GM19463 (cell line): ENCODE measurements around the gene UCK2.

Experiments
- ATAC-seq: cut with Tn5 transposase; IDR thresholded peaks from one replicate; pipeline ENCODE4 v1.9.1; 2021; ENCODE audit warnings: mild to moderate bottlenecking, moderate library complexity; ENCODE audit not compliant: unreplicated experiment

Gene UCK2

GRCh38 chr1:165928075-165928731, 100.8 kb downstream of the UCK2 start:
- ATAC-seq = no peak

GRCh38 chr1:165930961-165931360, 103.5 kb downstream of the UCK2 start:
- no peak for ATAC-seq

- no peak for ATAC-seq
Measured at GRCh38 chr1:165933446-165934170, 106.2 kb downstream of the UCK2 start.

- ATAC-seq = no peak
Measured at GRCh38 chr1:165936542-165936941, 109.1 kb downstream of the UCK2 start.

- ATAC-seq = no peak
Measured at GRCh38 chr1:165937829-165938228, 110.4 kb downstream of the UCK2 start.

GRCh38 chr1:165938844-165939243, 111.4 kb downstream of the UCK2 start:
- no peak for ATAC-seq

GRCh38 chr1:165941531-165941930, 114.1 kb downstream of the UCK2 start:
- no peak for ATAC-seq

- ATAC-seq = no peak
Measured at GRCh38 chr1:165942062-165942461, 114.6 kb downstream of the UCK2 start.

- ATAC-seq = peak; percentile 71
Measured at GRCh38 chr1:165942927-165943597, 115.6 kb downstream of the UCK2 start.

- ATAC-seq = no peak
Measured at GRCh38 chr1:165945911-165946310, 118.5 kb downstream of the UCK2 start.

- no peak for ATAC-seq
Measured at GRCh38 chr1:165947797-165948455, 120.5 kb downstream of the UCK2 start.

- ATAC-seq = no peak
Measured at GRCh38 chr1:165949335-165950130, 122.1 kb downstream of the UCK2 start.

GRCh38 chr1:165954940-165955339, 127.5 kb downstream of the UCK2 start:
- no peak for ATAC-seq

GRCh38 chr1:165958306-165958705, 130.9 kb downstream of the UCK2 start:
- no peak for ATAC-seq

GRCh38 chr1:165960136-165960535, 132.7 kb downstream of the UCK2 start:
- ATAC-seq = no peak

GRCh38 chr1:165960881-165961280, 133.5 kb downstream of the UCK2 start:
- ATAC-seq = no peak
